ENCODE measurements around the gene TCF7L2.

DNA sequence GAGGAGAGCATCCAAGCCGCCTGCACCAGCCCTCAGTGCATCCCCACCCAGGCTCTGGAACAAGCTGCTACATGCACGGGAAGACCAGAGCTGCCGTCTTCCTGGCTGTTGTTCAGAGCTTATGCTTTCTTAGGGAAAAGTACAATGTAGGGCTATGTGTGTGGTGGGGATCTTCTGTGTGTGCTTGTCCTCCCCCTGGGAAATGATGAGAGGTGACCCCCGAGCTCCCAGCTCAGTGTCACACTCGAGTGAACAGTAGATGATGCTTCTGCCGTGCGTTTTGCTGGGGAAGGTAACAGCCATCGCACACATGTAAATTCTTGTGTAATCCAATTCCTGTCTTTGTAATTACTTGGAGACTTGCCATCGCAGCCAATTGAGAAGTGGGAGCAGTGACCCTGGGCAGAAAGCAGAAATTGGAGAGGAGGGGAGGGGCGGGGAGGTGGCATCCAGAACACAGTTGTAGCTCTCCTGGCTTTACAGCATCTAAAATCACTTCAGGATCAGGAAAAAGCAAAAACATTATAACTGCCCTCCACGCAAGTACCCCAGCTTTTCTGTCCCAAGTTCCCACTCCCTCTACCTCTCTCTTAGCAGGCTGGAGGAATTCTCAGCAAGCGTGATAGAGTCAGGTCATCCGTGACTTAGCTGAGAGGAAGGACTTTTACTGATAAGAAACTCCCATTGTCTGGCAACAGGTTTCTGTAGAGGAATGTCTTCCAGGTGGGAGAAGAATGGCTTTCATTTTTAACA, 149.6 kb downstream of the TCF7L2 start:
- TF ChIP-seq CTCF (IDR thresholded peaks at IDR 0.05) = no peak
- TF ChIP-seq POLR2AphosphoS5 (IDR thresholded peaks at IDR 0.05) = peak in 1 of 3 donors; percentile 38
